ENCODE measurements around the gene ATP8B4. TPM values are rescaled to one million over a fixed set of nuclear protein-coding genes. Genes with fewer than 3 reads are reported as not detected.

The ATP8B4 gene
- total RNA-seq, 2 experiments from 2014 or later = 0.31 TPM; not detected in 1

GRCh38 chr15:50107591-50108408 is 11.2 kb downstream of the ATP8B4 start:
- Mint-ChIP-seq H3K27me3 (no peaks in the 10 kb centered on the region), H3K4me1 (ENCODE audit: low read depth) (peaks cover 40% of the 10 kb centered on the region), H3K27ac (no peak overlapping the region), H3K4me3 (no peak overlapping the region), H3K9me3 (no peaks in the 10 kb centered on the region), H3K36me3 (ENCODE audit: low read depth) (no peaks in the 10 kb centered on the region)
- CTCF ChIA-PET = interaction anchor here (1.4 kb wide), 1 partner anchor 12 kb away, joined by 3 read pairs; the partner anchor contains the start of gene ATP8B4
- Histone ChIP-seq H3K36me3 (ENCODE audit: insufficient read depth, low read length) (no peaks in the 10 kb centered on the region), H3K4me1 (ENCODE audit: insufficient read depth, low read length) (peaks cover 11% of the 10 kb centered on the region), H3K4me3 (ENCODE audit: low read length) (no peak overlapping the region), H3K27me3 (ENCODE audit: control insufficient read depth in 1 of 2, insufficient read depth in 2 of 2, low read length in 2 of 2) (no peaks in the 10 kb centered on the region), H3K9me3 (ENCODE audit: control insufficient read depth in 1 of 2, insufficient read depth in 1 of 2, low read length in 2 of 2) (no peaks in the 10 kb centered on the region), H3K27ac (ENCODE audit: low read depth in 1 of 2, low read length in 2 of 2) (no peak overlapping the region)
- intact Hi-C loops (cut with DNase I, micrococcal nuclease) = no loop called here
- DNase-seq (peak in 3 of 14 experiments; percentile 36 to 60 (median 52)), ATAC-seq (ENCODE audit: poor library complexity) (no peak)
- POLR2A ChIA-PET = no interaction called here
- TF ChIP-seq CTCF (IDR thresholded peaks at IDR 0.05) = no peak

- Mint-ChIP-seq H3K4me3 (no peak overlapping the region), H3K27ac (no peak overlapping the region), H3K4me1 (ENCODE audit: low read depth) (peaks cover 40% of the 10 kb centered on the region), H3K9me3 (no peaks in the 10 kb centered on the region), H3K27me3 (no peaks in the 10 kb centered on the region), H3K36me3 (ENCODE audit: low read depth) (no peaks in the 10 kb centered on the region)
- H3K27ac ChIP-seq (ENCODE audit: low read depth in 1 of 2, low read length in 2 of 2) = no peak overlapping the region
- H3K27me3 ChIP-seq (ENCODE audit: control insufficient read depth in 1 of 2, insufficient read depth in 2 of 2, low read length in 2 of 2) = no peaks in the 10 kb centered on the region
- no peak overlapping the region for H3K4me3 ChIP-seq (ENCODE audit: low read length)
- no peak for TF ChIP-seq CTCF (IDR thresholded peaks at IDR 0.05)
- ATAC-seq (ENCODE audit: poor library complexity) (no peak), DNase-seq (no peak)
- H3K4me1 ChIP-seq (ENCODE audit: insufficient read depth, low read length) = peaks cover 11% of the 10 kb centered on the region
- no peaks in the 10 kb centered on the region for H3K9me3 ChIP-seq (ENCODE audit: control insufficient read depth in 1 of 2, insufficient read depth in 1 of 2, low read length in 2 of 2)
- CTCF ChIA-PET = no interaction called here
- POLR2A ChIA-PET = no interaction called here
- intact Hi-C loops (cut with DNase I, micrococcal nuclease) = no loop called here
- no peaks in the 10 kb centered on the region for H3K36me3 ChIP-seq (ENCODE audit: insufficient read depth, low read length)
Observed at GRCh38 chr15:50107157-50107556, 11.9 kb downstream of the ATP8B4 start.

- ATAC-seq (ENCODE audit: poor library complexity) (no peak), DNase-seq (no peak)
- H3K27ac ChIP-seq (ENCODE audit: low read depth in 1 of 2, low read length in 2 of 2) = no peak overlapping the region
- no peak overlapping the region for H3K4me3 ChIP-seq (ENCODE audit: low read length)
- ChIA-PET POLR2A (no interaction called here), CTCF (no interaction called here)
- TF ChIP-seq CTCF (IDR thresholded peaks at IDR 0.05) = no peak
- H3K9me3 ChIP-seq (ENCODE audit: control insufficient read depth in 1 of 2, insufficient read depth in 1 of 2, low read length in 2 of 2) = no peaks in the 10 kb centered on the region
- Mint-ChIP-seq H3K9me3 (no peaks in the 10 kb centered on the region), H3K36me3 (ENCODE audit: low read depth) (no peaks in the 10 kb centered on the region), H3K27me3 (no peaks in the 10 kb centered on the region), H3K4me1 (ENCODE audit: low read depth) (peaks cover 40% of the 10 kb centered on the region), H3K27ac (no peak overlapping the region), H3K4me3 (no peak overlapping the region)
- H3K4me1 ChIP-seq (ENCODE audit: insufficient read depth, low read length) = peaks cover 11% of the 10 kb centered on the region
- H3K27me3 ChIP-seq (ENCODE audit: control insufficient read depth in 1 of 2, insufficient read depth in 2 of 2, low read length in 2 of 2) = no peaks in the 10 kb centered on the region
- no peaks in the 10 kb centered on the region for H3K36me3 ChIP-seq (ENCODE audit: insufficient read depth, low read length)
- intact Hi-C loops (cut with DNase I, micrococcal nuclease) = no loop called here
Observed at GRCh38 chr15:50106457-50106856, 12.6 kb downstream of the ATP8B4 start.

Measured in CD4-positive, alpha-beta T cell (primary cell).